OCI-M2 (cell line): ENCODE data around the gene RASA1.

Experiments used
- DNase-seq: peaks from one replicate; lab custom pipeline; 2025; ENCODE audit not compliant: unreplicated experiment; lab: John Stamatoyannopoulos, UW

The RASA1 gene

DNA sequence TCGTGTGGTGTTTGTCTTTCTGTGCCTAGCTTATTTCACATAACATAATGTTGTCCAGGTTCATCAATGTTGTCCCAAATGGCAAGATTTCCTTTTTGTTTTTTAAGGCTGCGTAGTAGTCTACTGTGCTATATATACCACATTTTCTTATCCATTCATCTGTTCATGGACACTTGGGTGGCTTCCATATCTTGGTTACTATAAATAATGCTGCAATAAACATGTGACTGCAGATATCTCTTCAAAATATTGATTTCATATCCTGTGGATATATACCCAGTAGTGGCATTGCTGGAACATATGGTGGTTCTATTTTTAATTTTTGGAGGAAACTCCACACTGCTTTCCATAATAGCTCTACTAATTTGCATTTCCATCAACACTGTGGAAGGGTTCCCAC is 170.5 kb downstream of the RASA1 start:
- DNase-seq: no peak
